ENCODE results near the gene KDM4C.
"Not testable (repeated sequence)": the region's sequence is repeated elsewhere in the genome, so short reads cannot be mapped to it uniquely, and the experiment has no call there.

The KDM4C gene

GRCh38 chr9:6987381-6987780, 229.6 kb downstream of the KDM4C start:
- no peak for DNase-seq

DNA sequence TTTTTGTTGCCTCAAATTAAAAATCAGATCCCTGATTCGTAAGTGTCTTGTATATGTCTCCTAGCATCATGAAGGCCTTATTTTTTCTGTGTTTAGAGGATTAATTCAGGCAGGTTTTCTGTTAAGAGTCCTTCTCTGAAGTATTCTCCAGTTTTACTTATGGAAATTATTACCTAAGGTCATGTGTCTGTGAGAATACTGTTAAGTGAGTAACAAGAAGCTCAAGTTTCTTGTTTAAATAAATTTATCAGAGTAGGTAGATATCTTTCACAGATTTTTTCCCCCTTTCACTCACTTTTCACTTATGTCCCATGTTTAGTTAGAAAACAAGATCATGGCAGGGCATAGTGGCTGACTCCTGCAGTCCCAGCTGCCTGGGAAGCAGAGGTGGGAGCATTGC, 233.6 kb downstream of the KDM4C start:
- no peak for DNase-seq

DNA sequence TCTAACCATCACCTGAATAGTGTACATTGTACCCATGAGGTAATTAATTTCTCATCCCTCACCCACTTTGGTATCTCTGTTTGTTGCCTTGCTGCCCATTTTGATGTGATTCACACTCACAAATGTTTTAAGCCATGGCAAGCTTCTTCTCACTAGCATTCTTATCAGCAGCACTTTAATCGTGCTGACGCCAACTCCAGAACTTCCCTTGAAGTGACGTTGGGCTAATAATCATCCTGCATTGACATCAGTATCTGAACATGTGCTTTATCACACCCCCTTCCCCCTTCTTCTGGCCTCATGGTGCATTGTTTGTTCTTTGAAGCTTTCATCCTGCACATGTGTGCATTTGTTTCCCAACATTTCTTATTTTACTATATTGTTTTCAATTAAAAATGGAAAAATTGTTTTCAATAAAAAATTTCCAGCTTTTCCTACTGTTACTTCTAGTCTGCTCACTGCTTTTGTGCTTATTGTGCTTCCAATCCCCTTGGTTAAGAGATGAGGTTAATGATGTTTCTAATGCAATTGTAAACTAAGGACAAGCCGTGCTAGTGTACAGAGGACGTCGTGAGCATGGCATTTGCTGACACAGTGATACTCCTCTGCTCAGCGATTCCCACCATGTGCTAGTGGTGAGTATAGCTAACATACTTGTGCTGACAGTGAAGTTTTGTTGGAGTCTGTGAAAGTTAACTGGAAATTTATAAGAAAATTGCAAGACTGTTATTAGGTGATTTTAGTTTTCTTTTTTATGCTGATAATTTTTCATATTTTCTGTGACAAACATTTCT, 238.5 kb downstream of the KDM4C start:
- no peak for DNase-seq

DNA sequence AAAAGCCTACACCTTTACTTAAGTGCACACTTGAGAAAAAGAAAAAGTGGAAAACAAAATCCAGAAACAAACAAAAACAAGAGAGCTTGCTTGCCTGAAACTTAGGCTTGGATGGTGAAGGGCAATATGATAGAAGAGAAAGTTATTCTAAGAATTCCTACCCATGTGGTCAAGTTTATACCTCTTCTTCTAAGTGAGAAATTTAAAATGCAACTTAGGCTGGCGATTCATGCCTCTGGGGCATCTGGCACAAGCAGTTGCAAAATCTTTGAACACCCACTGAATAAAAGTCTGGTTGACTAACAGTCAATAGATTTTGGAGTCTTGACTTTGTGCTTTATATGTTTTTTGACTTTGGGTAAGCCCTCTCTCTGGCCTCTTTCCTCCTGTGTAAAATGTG, 239.6 kb downstream of the KDM4C start:
- DNase-seq = no peak

- DNase-seq = no peak
Observed at GRCh38 chr9:6999794-7000193, 242.0 kb downstream of the KDM4C start.

- DNase-seq = no peak
Observed at GRCh38 chr9:7001571-7001970, 243.8 kb downstream of the KDM4C start.

- no peak for DNase-seq
Observed at GRCh38 chr9:7003861-7004260, 246.1 kb downstream of the KDM4C start.

- no peak for DNase-seq
Observed at GRCh38 chr9:7006417-7006816, 248.6 kb downstream of the KDM4C start.

- no peak for DNase-seq
Observed at GRCh38 chr9:7008411-7008810, 250.6 kb downstream of the KDM4C start.

- no peak for DNase-seq
Observed at GRCh38 chr9:7009065-7009464, 251.3 kb downstream of the KDM4C start.

GRCh38 chr9:7011395-7012067, 253.8 kb downstream of the KDM4C start:
- DNase-seq = no peak

GRCh38 chr9:7027996-7028395, 270.2 kb downstream of the KDM4C start:
- no peak for DNase-seq

- DNase-seq = no peak
Observed at GRCh38 chr9:7028591-7028990, 270.8 kb downstream of the KDM4C start.

GRCh38 chr9:7030943-7031342, 273.2 kb downstream of the KDM4C start:
- DNase-seq = not testable (repeated sequence)

DNA sequence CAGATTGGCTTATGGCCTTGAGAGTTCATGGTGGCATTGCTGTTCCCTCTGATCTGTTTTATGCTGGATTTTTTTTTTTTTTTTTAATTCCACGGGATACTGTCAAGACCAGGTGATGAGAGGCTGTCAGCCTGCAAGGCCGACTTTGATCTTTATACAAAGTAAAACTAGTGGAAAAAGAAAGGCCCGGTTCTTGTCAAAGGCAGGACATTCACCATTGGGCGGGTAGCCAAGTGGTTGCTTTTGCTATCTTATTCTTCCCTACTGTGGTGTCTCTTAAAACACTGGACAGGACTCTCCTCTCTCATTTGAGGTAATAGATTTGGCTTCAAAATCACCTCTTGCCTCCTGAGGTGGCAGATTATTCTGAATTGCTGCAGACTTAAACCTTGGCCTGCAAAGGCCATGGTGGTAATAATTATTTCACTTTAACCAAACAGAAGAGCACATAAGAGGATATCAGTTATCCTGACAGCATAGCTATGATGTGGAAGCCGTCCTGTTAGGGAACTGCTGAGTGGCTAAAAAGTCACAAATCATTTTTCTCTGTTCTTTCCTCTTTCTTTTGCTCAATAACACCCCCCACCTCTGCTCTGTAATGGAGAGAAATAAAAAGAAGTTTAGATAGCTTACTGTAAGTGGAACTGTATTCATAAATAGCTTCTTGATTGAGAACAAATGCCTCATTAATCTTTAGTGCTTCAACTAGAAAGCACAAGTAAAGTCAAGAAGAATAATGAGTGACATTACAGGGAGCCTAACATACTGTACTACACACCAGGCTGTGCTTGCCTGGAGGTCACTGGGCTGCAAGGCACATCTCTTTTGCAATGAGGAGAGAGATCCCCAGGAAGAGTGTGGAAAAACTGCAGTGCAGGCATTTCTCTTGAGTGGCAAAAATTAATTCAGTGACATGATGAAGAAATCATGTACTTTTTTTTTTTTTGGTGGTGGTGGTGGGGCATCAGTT, 275.6 kb downstream of the KDM4C start:
- DNase-seq = no peak

GRCh38 chr9:7037176-7037575, 279.4 kb downstream of the KDM4C start:
- no peak for DNase-seq

- no peak for DNase-seq
Observed at GRCh38 chr9:7042124-7042523, 284.4 kb downstream of the KDM4C start.

DNA sequence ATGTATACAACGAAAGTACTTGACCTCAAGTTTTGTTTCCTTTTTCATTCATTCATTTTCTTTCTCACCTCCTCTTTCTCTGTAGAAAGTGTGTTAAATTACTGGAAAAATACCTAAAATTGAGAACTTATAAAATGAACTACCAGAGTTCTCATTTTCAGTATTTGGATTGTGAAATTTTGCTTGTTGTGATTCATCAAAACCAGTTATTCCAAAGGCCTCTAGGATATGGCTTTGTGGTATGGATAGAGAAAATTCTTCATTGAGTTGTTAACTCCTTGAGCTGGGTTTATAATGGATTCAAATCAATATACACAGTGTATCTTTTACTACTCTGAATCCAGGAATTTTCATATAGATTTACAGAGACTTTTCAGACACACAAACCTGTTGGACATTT, 287.6 kb downstream of the KDM4C start:
- DNase-seq = no peak

DNA sequence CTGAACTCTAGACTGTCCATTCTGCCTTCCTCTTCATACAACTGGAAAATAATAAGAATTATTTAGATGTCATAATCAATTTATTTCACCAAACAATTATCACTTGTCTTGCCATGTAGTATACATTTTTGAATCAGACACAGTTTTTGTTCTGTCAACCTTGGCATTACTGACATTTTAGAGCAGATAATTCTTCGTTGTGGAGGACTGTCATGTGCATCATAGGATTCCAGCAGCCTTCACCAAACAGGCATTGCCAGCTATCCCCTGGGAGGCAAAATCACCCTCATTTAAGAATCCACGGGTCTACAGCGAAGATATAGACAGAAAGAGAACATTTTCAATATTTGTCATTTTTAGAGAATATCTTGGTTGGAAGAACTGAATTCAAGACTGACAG, 293.9 kb downstream of the KDM4C start:
- DNase-seq = no peak

GRCh38 chr9:7053903-7054302, 296.1 kb downstream of the KDM4C start:
- DNase-seq = no peak

- no peak for DNase-seq
Observed at GRCh38 chr9:7055171-7055903, 297.6 kb downstream of the KDM4C start.

DNA sequence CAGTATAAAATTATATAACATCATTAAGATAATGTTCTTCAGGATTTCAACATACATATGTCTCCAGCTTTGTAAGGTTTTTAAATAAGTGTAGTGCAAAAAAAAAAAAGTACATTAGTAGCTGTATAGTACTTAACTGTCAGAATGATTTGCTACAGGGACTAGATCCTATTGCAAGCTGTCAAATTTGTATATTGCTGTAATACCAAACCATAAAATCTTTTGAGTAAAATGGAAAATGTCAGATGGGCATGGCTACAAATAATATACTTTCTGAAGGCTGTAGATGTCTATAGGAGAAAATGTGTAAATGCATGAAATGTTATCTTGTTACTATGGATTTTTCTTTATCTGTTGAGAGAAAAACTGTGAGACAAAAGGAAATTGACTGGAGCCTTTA, 298.5 kb downstream of the KDM4C start:
- DNase-seq = no peak

- DNase-seq = no peak
Observed at GRCh38 chr9:7058473-7058872, 300.7 kb downstream of the KDM4C start.

Data from stimulated activated CD4-positive, alpha-beta T cell treated with anti-CD3 and anti-CD28 coated beads, Interleukin-1b, Interleukin-23, amount 100 ng/mL, for 48 hours (primary cell).